Activated CD4-positive, alpha-beta T cell treated with anti-CD3 and anti-CD28 coated beads, Interleukin-2, amount 10 ng/mL, durations not matched to agents 24 days and 14 days (primary cell): Measurements from ENCODE around the gene PRUNE1. TPM values are rescaled to one million over a fixed set of nuclear protein-coding genes. Genes with fewer than 3 reads are reported as not detected.

Experiments
- DNase-seq: peaks from one replicate; pipeline ENCODE4 v3.0.0; 2022
- H3K27ac Mint-ChIP-seq: one replicate; pipeline ENCODE4 v1.8.0; 2022; ENCODE audit warnings: mild to moderate bottlenecking, mixed read lengths
- H3K27me3 Mint-ChIP-seq: one replicate; pipeline ENCODE4 v1.8.0; 2022; ENCODE audit warnings: mixed read lengths
- H3K36me3 Mint-ChIP-seq: one replicate; pipeline ENCODE4 v1.8.0; 2022; ENCODE audit warnings: low read depth, mild to moderate bottlenecking, mixed read lengths
- H3K4me1 Mint-ChIP-seq: one replicate; pipeline ENCODE4 v1.8.0; 2021; ENCODE audit warnings: mixed read lengths
- H3K4me3 Mint-ChIP-seq: one replicate; pipeline ENCODE4 v1.8.0; 2022; ENCODE audit warnings: mild to moderate bottlenecking, moderate library complexity, mixed read lengths
- H3K9me3 Mint-ChIP-seq: one replicate; pipeline ENCODE4 v1.8.0; 2021; ENCODE audit warnings: mixed read lengths
- intact Hi-C: fragments of 100-400 bp; cut with micrococcal nuclease; formaldehyde crosslinking; loops from one replicate; pipeline ENCODE4 v1.15.1; 2023
- total RNA-seq: library from RNA; stranded (reverse); gene quantifications from 2 replicates; pipeline ENCODE4 v1.2.3, GENCODE V29; 2022

PRUNE1 gene
- total RNA-seq, 1 donor from 2014 or later, result 13.3 TPM

- peaks cover 44% of the 10 kb centered on the region for H3K4me1 Mint-ChIP-seq
- peak overlapping the region; percentile 94 for H3K4me3 Mint-ChIP-seq
- intact Hi-C loops, result loop anchor here (10.0 kb wide), 3 partner anchors 208 to 738 kb away; partner anchors contain the start of genes ANP32E, CTSS and TARS2
- H3K9me3 Mint-ChIP-seq, result no peaks in the 10 kb centered on the region
- no peaks in the 10 kb centered on the region for H3K27me3 Mint-ChIP-seq
- H3K27ac Mint-ChIP-seq, result peak overlapping the region; percentile 52
- peaks cover 30% of the 10 kb centered on the region for H3K36me3 Mint-ChIP-seq
- DNase-seq, result no peak
These were observed 35.8 kb upstream of the PRUNE1 start for GRCh38 chr1:150972417-150972940.

- DNase-seq, result no peak
These were observed 34.9 kb upstream of the PRUNE1 start for GRCh38 chr1:150973258-150973835.

GRCh38 chr1:150973836-150974579 is 34.2 kb upstream of the PRUNE1 start:
- H3K27ac Mint-ChIP-seq, result peak overlapping the region; percentile 86
- intact Hi-C loops, result loop anchor here (2.0 to 10.0 kb wide), 4 partner anchors 35 to 739 kb away; partner anchors contain the start of genes ANP32E, CTSS, PRUNE1 and TARS2
- peaks cover 17% of the 10 kb centered on the region for H3K36me3 Mint-ChIP-seq
- H3K4me3 Mint-ChIP-seq, result peak overlapping the region; percentile 94
- H3K4me1 Mint-ChIP-seq, result peaks cover 49% of the 10 kb centered on the region
- peak; percentile 84 for DNase-seq
- no peaks in the 10 kb centered on the region for H3K27me3 Mint-ChIP-seq
- H3K9me3 Mint-ChIP-seq, result no peaks in the 10 kb centered on the region

More at GRCh38 chr1:150973258-150973835, 34.9 kb upstream of the PRUNE1 start:
- H3K4me1 Mint-ChIP-seq, result peaks cover 46% of the 10 kb centered on the region
- H3K27ac Mint-ChIP-seq, result peak overlapping the region; percentile 86
- intact Hi-C loops, result loop anchor here (10.0 kb wide), 3 partner anchors 209 to 739 kb away; partner anchors contain the start of genes ANP32E, CTSS and TARS2
- no peaks in the 10 kb centered on the region for H3K27me3 Mint-ChIP-seq
- H3K9me3 Mint-ChIP-seq, result no peaks in the 10 kb centered on the region
- H3K36me3 Mint-ChIP-seq, result peaks cover 22% of the 10 kb centered on the region
- peak overlapping the region; percentile 94 for H3K4me3 Mint-ChIP-seq

GRCh38 chr1:150974580-150975478 is 33.4 kb upstream of the PRUNE1 start, which contains the start of gene CERS2:
Gene CERS2, minus strand, starts transcription at chr1:150974835. Its CDS starts 5,745 bp downstream, at chr1:150969090.
- Mint-ChIP-seq H3K4me3 (peak within 1 kb of the TSS; percentile 94), H3K27me3 (no peaks in the 10 kb centered on the region), H3K4me1 (peaks cover 54% of the 10 kb centered on the region), H3K36me3 (peaks cover 13% of the 10 kb centered on the region), H3K9me3 (no peaks in the 10 kb centered on the region), H3K27ac (peak within 1 kb of the TSS; percentile 86)
- DNase-seq, result peak; percentile 94
- intact Hi-C loops, result loop anchor here (2.0 to 10.0 kb wide), 5 partner anchors 34 to 740 kb away; partner anchors contain the start of genes ANP32E, CTSS, PRUNE1 and TARS2

DNA sequence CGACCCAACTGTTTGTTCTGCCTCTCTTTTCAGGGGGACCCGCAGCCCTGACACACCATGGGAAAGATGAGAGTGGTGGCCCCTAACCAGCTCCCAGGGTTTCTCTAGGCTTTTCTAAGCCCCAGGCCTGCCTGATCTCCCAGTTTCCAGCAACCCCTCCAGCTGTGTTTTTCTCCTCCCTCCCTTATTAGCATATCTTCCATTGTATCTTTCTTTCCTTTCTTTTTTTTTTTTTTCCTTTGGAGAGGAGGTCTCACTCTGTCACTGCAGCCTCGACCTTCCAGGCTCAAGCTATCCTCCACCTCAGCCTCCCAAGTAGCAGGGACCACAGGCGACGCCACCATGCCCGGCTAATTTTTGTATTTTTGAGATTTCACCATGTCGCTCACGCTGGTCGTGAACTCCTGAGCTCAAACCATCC is 31.8 kb upstream of the PRUNE1 start:
- peaks cover 43% of the 10 kb centered on the region for H3K4me1 Mint-ChIP-seq
- H3K4me3 Mint-ChIP-seq, result peak overlapping the region; percentile 77
- peaks cover 6% of the 10 kb centered on the region for H3K36me3 Mint-ChIP-seq
- no peaks in the 10 kb centered on the region for H3K9me3 Mint-ChIP-seq
- H3K27me3 Mint-ChIP-seq, result no peaks in the 10 kb centered on the region
- H3K27ac Mint-ChIP-seq, result peak overlapping the region; percentile 46
- intact Hi-C loops, result loop anchor here (5.0 to 10.0 kb wide), 4 partner anchors 212 to 742 kb away; partner anchors contain the start of genes ANP32E, CTSS and TARS2
- no peak for DNase-seq

DNA sequence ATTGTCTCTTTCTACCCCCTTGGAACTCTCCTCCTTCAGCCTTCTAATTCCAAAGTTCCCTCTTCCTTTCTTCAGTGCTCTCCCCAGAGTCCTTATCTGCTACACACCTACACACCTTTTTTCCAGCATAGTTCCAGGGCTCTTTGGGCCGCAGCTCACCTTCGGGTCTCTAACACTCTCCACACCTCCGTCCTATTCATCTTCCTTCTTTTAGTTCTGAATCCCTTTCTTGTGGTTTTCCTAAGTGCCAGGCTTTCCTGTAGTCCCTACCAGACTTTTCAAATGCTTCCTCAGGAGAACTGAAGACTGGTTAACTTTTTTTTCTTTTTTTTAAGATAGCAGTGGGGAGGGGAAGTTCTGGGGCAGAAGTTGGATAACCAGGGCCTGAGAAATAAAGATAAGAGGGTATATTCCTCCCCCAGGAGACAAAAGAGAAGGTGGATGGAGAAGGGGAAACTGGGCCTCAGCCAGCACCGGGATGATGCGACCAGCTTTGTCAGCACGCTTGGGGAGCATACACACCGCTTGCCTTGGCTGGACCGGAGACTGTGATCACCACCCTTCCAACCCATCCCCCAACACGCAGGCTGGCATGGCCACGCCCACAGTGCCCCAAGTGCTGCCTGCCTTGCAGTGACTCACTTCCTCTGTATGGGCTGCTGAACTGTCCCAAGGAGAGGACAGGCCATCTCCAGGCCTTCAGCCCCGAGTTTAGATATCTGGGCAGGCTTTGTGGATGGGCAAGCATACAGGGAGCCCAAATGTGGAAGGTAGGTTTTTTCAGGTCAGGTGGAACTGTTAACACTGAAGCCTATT is 31.2 kb upstream of the PRUNE1 start:
- Mint-ChIP-seq H3K4me1 (peaks cover 37% of the 10 kb centered on the region), H3K27ac (peak overlapping the region; percentile 50), H3K27me3 (no peaks in the 10 kb centered on the region), H3K36me3 (peaks cover 6% of the 10 kb centered on the region), H3K9me3 (no peaks in the 10 kb centered on the region), H3K4me3 (peak overlapping the region; percentile 77)
- intact Hi-C loops, result loop anchor here (5.0 to 10.0 kb wide), 4 partner anchors 212 to 742 kb away; partner anchors contain the start of genes ANP32E, CTSS and TARS2
- peak; percentile 82 for DNase-seq

GRCh38 chr1:150979092-150980056 is 28.9 kb upstream of the PRUNE1 start:
- Mint-ChIP-seq H3K4me1 (peaks cover 25% of the 10 kb centered on the region), H3K27ac (peak overlapping the region; percentile 10), H3K4me3 (no peak overlapping the region), H3K27me3 (no peaks in the 10 kb centered on the region), H3K36me3 (no peaks in the 10 kb centered on the region), H3K9me3 (no peaks in the 10 kb centered on the region)
- intact Hi-C loops, result loop anchor here (5.0 to 10.0 kb wide), 4 partner anchors 215 to 745 kb away; partner anchors contain the start of genes ANP32E, CTSS and TARS2
- DNase-seq, result peak; percentile 97

GRCh38 chr1:150981177-150981804 is 27.0 kb upstream of the PRUNE1 start:
- intact Hi-C loops, result no loop called here
- no peaks in the 10 kb centered on the region for H3K27me3 Mint-ChIP-seq
- no peak for DNase-seq
- H3K9me3 Mint-ChIP-seq, result no peaks in the 10 kb centered on the region
- no peak overlapping the region for H3K4me3 Mint-ChIP-seq
- no peak overlapping the region for H3K27ac Mint-ChIP-seq
- H3K36me3 Mint-ChIP-seq, result no peaks in the 10 kb centered on the region
- peaks cover 20% of the 10 kb centered on the region for H3K4me1 Mint-ChIP-seq

- Mint-ChIP-seq H3K9me3 (no peaks in the 10 kb centered on the region), H3K36me3 (no peaks in the 10 kb centered on the region), H3K4me3 (no peak within 1 kb of the TSS), H3K4me1 (peaks cover 14% of the 10 kb centered on the region), H3K27ac (no peak within 1 kb of the TSS), H3K27me3 (no peaks in the 10 kb centered on the region)
- intact Hi-C loops, result no loop called here
- no peak for DNase-seq
These were observed 26.2 kb upstream of the PRUNE1 start, which contains the start of gene ANXA9 for GRCh38 chr1:150981805-150982712. Gene ANXA9, plus strand, starts transcription at chr1:150982292. Its CDS starts 814 bp downstream, at chr1:150983106.

- DNase-seq, result no peak
- H3K9me3 Mint-ChIP-seq, result no peaks in the 10 kb centered on the region
- H3K27ac Mint-ChIP-seq, result no peak overlapping the region
- intact Hi-C loops, result no loop called here
- peaks cover 3% of the 10 kb centered on the region for H3K4me1 Mint-ChIP-seq
- no peaks in the 10 kb centered on the region for H3K27me3 Mint-ChIP-seq
- no peaks in the 10 kb centered on the region for H3K36me3 Mint-ChIP-seq
- H3K4me3 Mint-ChIP-seq, result no peak overlapping the region
These were observed 22.9 kb upstream of the PRUNE1 start for GRCh38 chr1:150985179-150985825.
